OCI-LY3 (cell line): ENCODE measurements around the gene PRX.

Source experiments
- H2AFZ ChIP-seq: fragments of 200-600, 300-600 bp; shearing (Covaris generic); 2 replicates; pipeline ENCODE4 v1.6.0; 2014; ENCODE audit warnings: antibody characterized with exemption, low read depth, low read length
- H3K27ac ChIP-seq: fragments of 200-600, 300-600 bp; sonication (generic); 2 replicates; pipeline ENCODE4 v1.5.1; 2014; ENCODE audit warnings: mild to moderate bottlenecking, low read length, moderate library complexity, mixed read lengths
- H3K27me3 ChIP-seq: fragments of 200-600, 300-600 bp; sonication (generic); 2 replicates; pipeline ENCODE4 v1.6.1; 2014; ENCODE audit warnings: low read depth, low read length, mixed read lengths
- H3K36me3 ChIP-seq: fragments of 200-600, 300-600 bp; sonication (generic); replicated peaks from 2 replicates; pipeline ENCODE3; 2014; ENCODE audit warnings: low read depth, low read length, mixed read lengths
- H3K4me1 ChIP-seq: fragments of 300-600, 200-600 bp; sonication (generic); 2 replicates; pipeline ENCODE4 v1.6.1; 2014; ENCODE audit warnings: low read length, mixed read lengths
- H3K4me2 ChIP-seq: fragments of 200-600, 300-600 bp; sonication (generic); 2 replicates; pipeline ENCODE4 v1.6.1; 2014; ENCODE audit warnings: low read length, mixed read lengths
- H3K4me3 ChIP-seq: fragments of 300-600, 200-600 bp; sonication (generic); 2 replicates; pipeline ENCODE4 v1.5.1; 2014; ENCODE audit warnings: antibody characterized with exemption, mild to moderate bottlenecking, low read length, moderate library complexity
- H3K79me2 ChIP-seq: fragments of 300-600, 200-600 bp; shearing (Covaris generic); 2 replicates; pipeline ENCODE4 v1.6.1; 2014; ENCODE audit warnings: mild to moderate bottlenecking, low read length, mixed read lengths
- H3K9ac ChIP-seq: fragments of 300-600, 200-600 bp; shearing (Covaris generic); 2 replicates; pipeline ENCODE4 v1.6.0; 2014; ENCODE audit warnings: mild to moderate bottlenecking, low read length, moderate library complexity
- H3K9me3 ChIP-seq: fragments of 200-600, 300-600 bp; shearing (Covaris generic); 2 replicates; pipeline ENCODE4 v1.6.1; 2014; ENCODE audit warnings: low read length, mixed read lengths; ENCODE audit not compliant: insufficient read depth
- H4K20me1 ChIP-seq: fragments of 200-600, 300-600 bp; sonication (generic); 2 replicates; pipeline ENCODE4 v1.6.1; 2016; ENCODE audit warnings: low read length, mixed read lengths; ENCODE audit not compliant: insufficient read depth
- EZH2phosphoT487 ChIP-seq: fragments of 200-600 bp; shearing (Covaris generic); IDR thresholded peaks from 2 replicates; pipeline ENCODE4 v1.6.1; 2018; ENCODE audit warnings: antibody characterized with exemption, mixed run types, low read depth
- TF ChIP-seq, protein P1 (sequence below): fragments of 200-600, 300-600 bp; sonication (generic); IDR thresholded peaks from 2 replicates; pipeline ENCODE4 v1.5.1; 2014; ENCODE audit warnings: antibody characterized with exemption, low read length, low read depth

The PRX gene

DNA sequence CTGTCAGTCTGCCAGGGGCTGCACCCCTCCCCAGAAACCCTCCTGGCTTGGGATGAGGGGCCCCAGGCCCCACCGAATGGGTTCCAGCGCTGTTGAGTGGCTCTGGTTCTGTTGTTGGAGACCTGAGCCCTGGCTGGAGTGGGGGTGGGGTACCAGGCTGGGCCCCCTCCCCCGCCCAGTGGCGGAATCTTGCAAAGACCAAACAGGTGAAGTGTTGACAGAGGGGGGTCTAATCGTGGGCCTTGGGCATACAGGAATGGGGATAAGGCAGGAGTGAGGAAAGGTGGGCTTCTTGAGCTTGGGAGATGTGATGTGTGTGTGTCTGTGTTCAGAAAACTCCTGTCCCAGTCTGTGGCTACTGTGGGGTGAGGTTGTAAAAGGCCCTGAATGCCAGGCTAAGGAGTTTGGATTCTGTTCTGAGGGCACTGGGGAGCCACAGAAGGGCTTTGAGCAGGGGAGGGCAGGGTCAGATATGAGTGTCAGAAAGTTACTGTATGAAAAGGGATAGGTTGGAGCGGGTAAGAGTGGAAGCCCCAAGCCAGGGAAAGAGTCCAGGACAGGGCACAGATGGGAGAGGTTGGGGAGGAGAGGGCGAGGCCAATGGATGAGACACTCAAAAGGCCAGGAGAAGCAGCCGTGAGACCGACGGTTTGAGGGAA is 23.0 kb downstream of the PRX start, which contains the start of gene HIPK4:
Gene HIPK4 (minus strand): TSS at position 98 of the 659 bp plus-strand sequence. CDS start 279 bp downstream, outside the sequence.
- H3K4me2 ChIP-seq = no peak within 1 kb of the TSS
- H3K9ac ChIP-seq = no peak within 1 kb of the TSS
- H2AFZ ChIP-seq = no peak within 1 kb of the TSS
- H3K79me2 ChIP-seq = no peaks in the 10 kb centered on the region
- peaks cover 11% of the 10 kb centered on the region; the same call in 1 of the 2 replicates for H3K27me3 ChIP-seq
- no peak for TF ChIP-seq EZH2phosphoT487
- TF ChIP-seq, protein P1, sequence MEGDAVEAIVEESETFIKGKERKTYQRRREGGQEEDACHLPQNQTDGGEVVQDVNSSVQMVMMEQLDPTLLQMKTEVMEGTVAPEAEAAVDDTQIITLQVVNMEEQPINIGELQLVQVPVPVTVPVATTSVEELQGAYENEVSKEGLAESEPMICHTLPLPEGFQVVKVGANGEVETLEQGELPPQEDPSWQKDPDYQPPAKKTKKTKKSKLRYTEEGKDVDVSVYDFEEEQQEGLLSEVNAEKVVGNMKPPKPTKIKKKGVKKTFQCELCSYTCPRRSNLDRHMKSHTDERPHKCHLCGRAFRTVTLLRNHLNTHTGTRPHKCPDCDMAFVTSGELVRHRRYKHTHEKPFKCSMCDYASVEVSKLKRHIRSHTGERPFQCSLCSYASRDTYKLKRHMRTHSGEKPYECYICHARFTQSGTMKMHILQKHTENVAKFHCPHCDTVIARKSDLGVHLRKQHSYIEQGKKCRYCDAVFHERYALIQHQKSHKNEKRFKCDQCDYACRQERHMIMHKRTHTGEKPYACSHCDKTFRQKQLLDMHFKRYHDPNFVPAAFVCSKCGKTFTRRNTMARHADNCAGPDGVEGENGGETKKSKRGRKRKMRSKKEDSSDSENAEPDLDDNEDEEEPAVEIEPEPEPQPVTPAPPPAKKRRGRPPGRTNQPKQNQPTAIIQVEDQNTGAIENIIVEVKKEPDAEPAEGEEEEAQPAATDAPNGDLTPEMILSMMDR = no peak
- no peaks in the 10 kb centered on the region for H4K20me1 ChIP-seq
- H3K9me3 ChIP-seq = no peaks in the 10 kb centered on the region
- no peak within 1 kb of the TSS for H3K27ac ChIP-seq
- no peaks in the 10 kb centered on the region for H3K36me3 ChIP-seq
- H3K4me1 ChIP-seq = no peaks in the 10 kb centered on the region
- H3K4me3 ChIP-seq = no peak within 1 kb of the TSS

DNA sequence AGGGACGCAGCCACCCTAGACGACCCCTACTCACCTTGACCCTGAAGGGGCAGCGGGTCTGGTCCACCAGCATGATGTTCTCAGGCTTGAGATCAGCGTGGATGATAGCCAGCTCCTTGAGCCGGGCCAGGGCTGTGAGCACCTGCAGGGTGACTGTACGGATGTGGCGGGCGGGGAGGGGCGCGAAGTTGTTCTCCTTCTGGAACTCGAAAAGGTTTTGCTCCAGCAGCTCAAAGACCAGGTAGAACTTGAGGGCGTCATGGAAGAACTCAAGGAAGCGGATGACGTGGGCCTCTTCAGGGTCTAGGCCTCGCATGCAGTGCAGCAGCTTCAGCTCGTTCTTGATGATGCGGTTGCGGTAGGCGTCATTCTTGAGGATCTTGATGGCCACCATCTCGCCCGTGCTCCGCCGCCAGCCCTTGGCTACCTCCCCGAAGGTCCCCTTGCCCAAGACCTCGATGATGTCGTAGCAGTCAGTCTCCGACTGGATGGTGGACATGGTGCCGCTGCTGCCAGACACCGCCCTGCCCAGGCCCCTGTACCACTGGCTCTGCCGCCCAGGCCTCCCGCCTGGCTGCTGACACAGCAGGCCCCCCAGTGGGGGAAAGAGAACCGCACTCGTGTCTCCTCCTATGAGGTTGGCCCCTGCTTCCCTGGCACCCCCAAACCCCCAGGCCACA is 23.6 kb downstream of the PRX start:
- Histone ChIP-seq H3K4me1 (no peaks in the 10 kb centered on the region), H3K9me3 (no peaks in the 10 kb centered on the region), H3K27ac (no peak overlapping the region), H3K4me2 (no peak overlapping the region), H2AFZ (no peak overlapping the region), H3K36me3 (no peaks in the 10 kb centered on the region), H3K9ac (no peak overlapping the region), H3K79me2 (no peaks in the 10 kb centered on the region), H3K27me3 (peaks cover 15% of the 10 kb centered on the region; the same call in 1 of the 2 replicates), H4K20me1 (no peaks in the 10 kb centered on the region), H3K4me3 (no peak overlapping the region)
- TF ChIP-seq, protein P1 = no peak
- no peak for TF ChIP-seq EZH2phosphoT487

DNA sequence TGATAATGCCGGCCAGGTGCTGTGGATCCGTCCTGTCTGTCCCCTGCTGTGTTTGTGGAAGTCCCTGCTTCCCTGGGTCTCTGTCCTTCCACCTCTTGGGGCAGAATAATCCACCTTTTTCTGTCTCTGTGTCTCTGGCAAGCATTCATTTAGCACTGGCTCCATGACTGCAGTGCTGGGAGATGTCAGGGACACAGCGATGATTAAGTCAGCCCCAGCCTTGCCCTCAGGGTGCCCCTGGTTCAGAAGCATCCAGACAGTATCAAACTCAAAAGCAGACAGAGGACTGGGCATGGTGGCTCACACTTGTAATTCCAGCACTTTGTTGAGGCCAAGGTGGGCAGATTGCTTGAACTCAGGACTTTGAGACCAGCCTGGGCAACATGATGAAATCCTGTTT is 24.7 kb downstream of the PRX start:
- Histone ChIP-seq H3K4me2 (no peak overlapping the region), H4K20me1 (no peaks in the 10 kb centered on the region), H3K4me3 (no peak overlapping the region), H3K4me1 (no peaks in the 10 kb centered on the region), H3K9me3 (no peaks in the 10 kb centered on the region), H3K27ac (no peak overlapping the region), H2AFZ (no peak overlapping the region), H3K36me3 (no peaks in the 10 kb centered on the region), H3K9ac (no peak overlapping the region), H3K27me3 (peaks cover 15% of the 10 kb centered on the region; the same call in 1 of the 2 replicates), H3K79me2 (no peaks in the 10 kb centered on the region)
- TF ChIP-seq, protein P1 = no peak
- TF ChIP-seq EZH2phosphoT487 = no peak

DNA sequence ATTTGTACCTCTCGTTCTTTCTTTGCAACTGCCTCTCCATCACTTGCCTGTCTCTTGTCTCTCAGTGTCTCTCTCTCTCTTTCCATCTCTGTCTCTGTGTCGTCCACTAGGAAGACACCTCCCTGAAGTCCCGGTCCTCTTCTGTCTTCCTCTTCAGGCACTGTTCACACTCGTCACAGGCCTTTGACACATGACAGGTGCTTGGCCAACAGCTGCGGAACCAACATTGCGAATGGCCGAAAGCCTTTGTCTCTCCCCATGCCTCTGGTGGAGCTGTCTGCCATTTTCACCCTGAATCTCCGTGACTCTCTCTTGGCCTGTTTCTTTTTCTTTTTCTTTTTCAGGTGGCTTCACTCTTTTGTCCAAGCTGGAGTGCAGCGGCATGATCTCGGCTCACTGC is 26.0 kb downstream of the PRX start:
- no peaks in the 10 kb centered on the region for H3K9me3 ChIP-seq
- no peaks in the 10 kb centered on the region for H3K4me1 ChIP-seq
- H3K27ac ChIP-seq = no peak overlapping the region
- no peak overlapping the region for H3K4me2 ChIP-seq
- H3K36me3 ChIP-seq = no peaks in the 10 kb centered on the region
- H4K20me1 ChIP-seq = no peaks in the 10 kb centered on the region
- H3K4me3 ChIP-seq = no peak overlapping the region
- no peak overlapping the region for H2AFZ ChIP-seq
- peaks cover 17% of the 10 kb centered on the region for H3K27me3 ChIP-seq
- TF ChIP-seq EZH2phosphoT487 = no peak
- TF ChIP-seq, protein P1 = no peak
- no peak overlapping the region for H3K9ac ChIP-seq
- H3K79me2 ChIP-seq = no peaks in the 10 kb centered on the region
